ENCODE data around the gene KDF1.

- TF ChIP-seq CTCF (IDR thresholded peaks at IDR 0.05 in 4 of 5, conservative IDR thresholded peaks at IDR 0.05 in 1 of 5) (no peak), POLR2A (IDR thresholded peaks at IDR 0.05) (no peak)
Measured at GRCh38 chr1:26983863-26984262, 23.6 kb upstream of the KDF1 start.

Data from gastrocnemius medialis (tissue), 4 donors.